Measurements from ENCODE around the gene COASY. TPM values are rescaled to one million over a fixed set of nuclear protein-coding genes. Genes with fewer than 3 reads are reported as not detected.
A peak's percentile ranks its signal among the peaks of the same experiment; 100 is the strongest.

COASY gene
- total RNA-seq, 2 donors from 2014 or later, result 20.8 to 21.1 TPM

DNA sequence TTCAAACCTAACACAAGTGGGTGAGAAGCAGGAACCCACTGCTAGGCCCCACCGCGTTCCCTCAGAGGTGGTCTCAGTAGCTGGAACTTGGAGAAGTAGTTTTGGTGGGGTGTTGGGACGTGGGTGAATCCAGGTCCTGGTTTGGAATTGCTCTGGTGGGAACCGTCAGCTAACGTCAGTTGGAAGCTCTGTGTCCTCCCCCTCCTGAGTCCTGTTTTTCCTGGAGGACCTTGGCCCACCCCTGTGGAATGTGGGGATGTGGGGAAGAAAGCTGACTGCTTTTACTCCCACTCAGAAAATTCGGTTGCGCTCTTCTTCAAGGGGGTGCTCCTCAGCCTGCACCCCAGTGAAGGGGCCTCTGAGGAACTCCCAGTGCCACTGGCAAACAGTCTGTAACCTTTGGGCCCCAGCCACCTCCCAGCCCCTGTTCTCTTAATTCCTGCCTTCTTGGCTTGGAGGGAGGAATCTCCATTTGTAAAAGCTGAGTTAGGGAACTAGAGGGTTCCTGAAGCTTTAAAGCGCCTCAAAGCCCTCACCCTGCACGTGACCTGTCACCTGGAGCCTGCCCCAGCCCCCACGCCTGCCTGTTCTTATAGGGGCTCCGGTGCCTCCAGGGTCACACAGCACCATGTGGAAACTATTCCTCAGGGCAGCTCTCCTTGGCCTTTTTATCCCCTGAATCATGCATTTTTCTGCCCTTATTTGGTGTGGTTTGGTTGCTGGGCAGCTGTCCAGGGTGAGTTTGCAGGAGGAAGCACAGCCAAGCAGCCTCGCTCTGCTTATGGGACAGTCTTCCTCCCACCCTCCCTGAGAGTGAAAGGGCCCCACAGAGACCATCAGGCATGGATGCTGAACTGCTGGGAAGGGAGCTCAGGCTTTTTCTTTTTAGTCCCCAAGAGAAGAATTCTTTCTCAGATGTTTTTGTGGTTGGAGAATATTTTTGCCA is 42.1 kb upstream of the COASY start:
- peak overlapping the region; percentile 50 for H3K4me3 ChIP-seq
- peak; percentile 55 for ATAC-seq (ENCODE audit: insufficient number of reproducible peaks, low FRiP score, low read depth)
- H3K36me3 ChIP-seq, result no peaks in the 10 kb centered on the region
- peak; percentile 93 for DNase-seq (ENCODE audit: low spot score)
- H3K9me3 ChIP-seq, result no peaks in the 10 kb centered on the region
- no peaks in the 10 kb centered on the region for H3K27me3 ChIP-seq (replicated peaks; ENCODE audit: insufficient read depth)
- H3K4me1 ChIP-seq (ENCODE audit: control insufficient read depth in 1 of 2, low read depth in 2 of 2), result peaks cover 68 to 92% of the 10 kb centered on the region in 2 donors
- peak overlapping the region; percentile 96 for H3K27ac ChIP-seq
- TF ChIP-seq, protein P1, sequence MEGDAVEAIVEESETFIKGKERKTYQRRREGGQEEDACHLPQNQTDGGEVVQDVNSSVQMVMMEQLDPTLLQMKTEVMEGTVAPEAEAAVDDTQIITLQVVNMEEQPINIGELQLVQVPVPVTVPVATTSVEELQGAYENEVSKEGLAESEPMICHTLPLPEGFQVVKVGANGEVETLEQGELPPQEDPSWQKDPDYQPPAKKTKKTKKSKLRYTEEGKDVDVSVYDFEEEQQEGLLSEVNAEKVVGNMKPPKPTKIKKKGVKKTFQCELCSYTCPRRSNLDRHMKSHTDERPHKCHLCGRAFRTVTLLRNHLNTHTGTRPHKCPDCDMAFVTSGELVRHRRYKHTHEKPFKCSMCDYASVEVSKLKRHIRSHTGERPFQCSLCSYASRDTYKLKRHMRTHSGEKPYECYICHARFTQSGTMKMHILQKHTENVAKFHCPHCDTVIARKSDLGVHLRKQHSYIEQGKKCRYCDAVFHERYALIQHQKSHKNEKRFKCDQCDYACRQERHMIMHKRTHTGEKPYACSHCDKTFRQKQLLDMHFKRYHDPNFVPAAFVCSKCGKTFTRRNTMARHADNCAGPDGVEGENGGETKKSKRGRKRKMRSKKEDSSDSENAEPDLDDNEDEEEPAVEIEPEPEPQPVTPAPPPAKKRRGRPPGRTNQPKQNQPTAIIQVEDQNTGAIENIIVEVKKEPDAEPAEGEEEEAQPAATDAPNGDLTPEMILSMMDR (IDR thresholded peaks at IDR 0.05), result no peak

GRCh38 chr17:42520540-42520951 is 41.4 kb upstream of the COASY start:
- peak overlapping the region; percentile 50 for H3K4me3 ChIP-seq
- H3K36me3 ChIP-seq, result no peaks in the 10 kb centered on the region

DNA sequence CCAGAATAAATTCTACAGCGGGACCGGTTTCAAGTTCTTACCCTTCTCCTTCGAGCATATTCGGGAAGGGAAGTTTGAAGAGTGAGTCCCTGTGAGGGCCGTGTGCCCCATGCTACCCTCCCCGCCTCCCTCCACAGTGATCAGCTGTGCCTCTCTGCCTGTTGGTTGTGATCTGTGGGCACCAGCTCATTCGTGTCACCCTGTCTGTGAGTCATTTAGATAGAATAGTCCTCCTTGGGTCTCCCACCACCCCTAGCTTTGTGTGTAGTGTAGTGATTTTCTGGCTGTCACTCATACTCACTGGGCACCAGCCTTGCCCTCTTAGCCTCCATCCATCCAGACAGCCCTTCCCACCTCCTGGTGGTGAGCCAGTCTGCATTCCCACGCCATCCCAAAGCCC is 40.9 kb upstream of the COASY start:
- H3K4me1 ChIP-seq (ENCODE audit: control insufficient read depth in 1 of 2, low read depth in 2 of 2), result peaks cover 68 to 99% of the 10 kb centered on the region in 2 donors
- H3K9me3 ChIP-seq, result no peaks in the 10 kb centered on the region
- peak overlapping the region; percentile 50 for H3K4me3 ChIP-seq
- no peak for DNase-seq (ENCODE audit: low spot score)
- peak overlapping the region; percentile 96 for H3K27ac ChIP-seq
- H3K27me3 ChIP-seq (replicated peaks; ENCODE audit: insufficient read depth), result no peaks in the 10 kb centered on the region
- TF ChIP-seq, protein P1 (IDR thresholded peaks at IDR 0.05), result no peak
- no peak for ATAC-seq (ENCODE audit: insufficient number of reproducible peaks, low FRiP score, low read depth)
- H3K36me3 ChIP-seq, result no peaks in the 10 kb centered on the region

More at GRCh38 chr17:42520540-42520951, 41.4 kb upstream of the COASY start:
- H3K27me3 ChIP-seq (replicated peaks; ENCODE audit: insufficient read depth), result no peaks in the 10 kb centered on the region
- ATAC-seq (ENCODE audit: insufficient number of reproducible peaks, low FRiP score, low read depth) (no peak), DNase-seq (ENCODE audit: low spot score) (no peak)
- TF ChIP-seq, protein P1 (IDR thresholded peaks at IDR 0.05), result no peak
- no peaks in the 10 kb centered on the region for H3K9me3 ChIP-seq
- peak overlapping the region; percentile 96 for H3K27ac ChIP-seq
- H3K4me1 ChIP-seq (ENCODE audit: control insufficient read depth in 1 of 2, low read depth in 2 of 2), result peaks cover 68 to 99% of the 10 kb centered on the region in 2 donors

- Histone ChIP-seq H3K4me1 (ENCODE audit: control insufficient read depth in 1 of 2, low read depth in 2 of 2) (peaks cover 65 to 99% of the 10 kb centered on the region in 2 donors), H3K27ac (peak overlapping the region; percentile 96), H3K36me3 (no peaks in the 10 kb centered on the region), H3K27me3 (replicated peaks; ENCODE audit: insufficient read depth) (no peaks in the 10 kb centered on the region), H3K9me3 (no peaks in the 10 kb centered on the region), H3K4me3 (peak overlapping the region; percentile 50)
- TF ChIP-seq, protein P1 (IDR thresholded peaks at IDR 0.05), result no peak
- no peak for ATAC-seq (ENCODE audit: insufficient number of reproducible peaks, low FRiP score, low read depth)
- no peak for DNase-seq (ENCODE audit: low spot score)
Observed at GRCh38 chr17:42521666-42522262, 40.2 kb upstream of the COASY start.

DNA sequence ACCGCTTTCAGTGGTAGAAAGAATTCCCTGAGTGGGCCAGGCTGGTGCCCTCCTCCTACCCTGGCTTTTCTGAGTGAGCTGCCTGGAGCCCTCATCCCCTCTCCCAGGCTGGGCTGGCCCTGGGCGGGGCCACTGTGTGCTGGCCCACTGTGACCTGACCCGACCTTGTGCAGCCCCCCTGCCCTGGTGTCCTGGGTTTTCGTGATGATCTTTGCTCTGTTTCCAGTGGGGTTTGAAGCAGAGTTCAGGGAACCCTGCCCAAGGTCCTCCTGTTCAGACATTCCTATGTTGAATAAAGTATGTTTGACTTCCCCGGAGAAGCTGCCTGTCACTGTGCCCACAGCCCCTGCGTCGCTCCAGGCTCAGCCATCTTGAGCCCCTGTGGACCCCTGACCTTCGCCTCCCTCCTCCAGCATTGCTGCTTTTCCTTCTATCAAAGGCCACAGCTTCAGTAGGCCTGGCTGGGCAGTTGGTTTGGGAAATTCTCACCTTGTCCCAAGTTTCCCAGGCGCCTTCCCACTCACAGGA is 39.6 kb upstream of the COASY start:
- TF ChIP-seq, protein P1 (IDR thresholded peaks at IDR 0.05), result no peak
- H3K27me3 ChIP-seq (replicated peaks; ENCODE audit: insufficient read depth), result no peaks in the 10 kb centered on the region
- H3K36me3 ChIP-seq, result no peaks in the 10 kb centered on the region
- no peak overlapping the region for H3K4me3 ChIP-seq
- ATAC-seq (ENCODE audit: insufficient number of reproducible peaks, low FRiP score, low read depth) (no peak), DNase-seq (ENCODE audit: low spot score) (no peak)
- no peaks in the 10 kb centered on the region for H3K9me3 ChIP-seq
- peak overlapping the region; percentile 96 for H3K27ac ChIP-seq
- H3K4me1 ChIP-seq (ENCODE audit: control insufficient read depth in 1 of 2, low read depth in 2 of 2), result peaks cover 59 to 99% of the 10 kb centered on the region in 2 donors

Data from thoracic aorta (tissue), 2 donors.